SJCRH30 (cell line): ENCODE measurements around the gene IRF2BP2. TPM values are rescaled to one million over a fixed set of nuclear protein-coding genes. Genes with fewer than 3 reads are reported as not detected.
"Not testable (repeated sequence)": the region's sequence is repeated elsewhere in the genome, so short reads cannot be mapped to it uniquely, and the experiment has no call there.

Experiments
- DNase-seq, 2 experiments: peaks; one replicate each; pipeline ENCODE4 v3.0.0-alpha.2; 2015 to 2020
- H3K27ac ChIP-seq: fragments of 250-450 bp; sonication (Bioruptor Pico); 2 replicates; pipeline ENCODE4 v1.5.1; 2020; ENCODE audit warnings: mild to moderate bottlenecking, moderate library complexity
- H3K27me3 ChIP-seq: fragments of 250-450 bp; sonication (Bioruptor Pico); 2 replicates; pipeline ENCODE4 v1.5.1; 2020; ENCODE audit warnings: mild to moderate bottlenecking, moderate library complexity
- H3K36me3 ChIP-seq: fragments of 250-450 bp; sonication (Bioruptor Pico); 2 replicates; pipeline ENCODE4 v1.5.1; 2020; ENCODE audit warnings: mild to moderate bottlenecking, moderate library complexity
- H3K4me1 ChIP-seq: fragments of 250-450 bp; sonication (Bioruptor Pico); 2 replicates; pipeline ENCODE4 v1.5.1; 2020; ENCODE audit warnings: mild to moderate bottlenecking, moderate library complexity
- H3K4me3 ChIP-seq: fragments of 250-450 bp; sonication (Bioruptor Pico); 2 replicates; pipeline ENCODE4 v1.5.1; 2020; ENCODE audit warnings: mild to moderate bottlenecking, moderate library complexity
- H3K9me3 ChIP-seq: fragments of 250-450 bp; sonication (Bioruptor Pico); replicated peaks from 2 replicates; pipeline ENCODE4 v1.5.1; 2020; ENCODE audit warnings: mild to moderate bottlenecking, moderate library complexity
- total RNA-seq: library from RNA; depleted of rRNA; stranded (reverse); fragments of >200 nt; shearing (Covaris generic); gene quantifications from 2 replicates; pipeline ENCODE4 v1.2.3, GENCODE V29; 2014

Gene IRF2BP2
- total RNA-seq, 1 experiment from 2014 or later, result 33.2 TPM

DNA sequence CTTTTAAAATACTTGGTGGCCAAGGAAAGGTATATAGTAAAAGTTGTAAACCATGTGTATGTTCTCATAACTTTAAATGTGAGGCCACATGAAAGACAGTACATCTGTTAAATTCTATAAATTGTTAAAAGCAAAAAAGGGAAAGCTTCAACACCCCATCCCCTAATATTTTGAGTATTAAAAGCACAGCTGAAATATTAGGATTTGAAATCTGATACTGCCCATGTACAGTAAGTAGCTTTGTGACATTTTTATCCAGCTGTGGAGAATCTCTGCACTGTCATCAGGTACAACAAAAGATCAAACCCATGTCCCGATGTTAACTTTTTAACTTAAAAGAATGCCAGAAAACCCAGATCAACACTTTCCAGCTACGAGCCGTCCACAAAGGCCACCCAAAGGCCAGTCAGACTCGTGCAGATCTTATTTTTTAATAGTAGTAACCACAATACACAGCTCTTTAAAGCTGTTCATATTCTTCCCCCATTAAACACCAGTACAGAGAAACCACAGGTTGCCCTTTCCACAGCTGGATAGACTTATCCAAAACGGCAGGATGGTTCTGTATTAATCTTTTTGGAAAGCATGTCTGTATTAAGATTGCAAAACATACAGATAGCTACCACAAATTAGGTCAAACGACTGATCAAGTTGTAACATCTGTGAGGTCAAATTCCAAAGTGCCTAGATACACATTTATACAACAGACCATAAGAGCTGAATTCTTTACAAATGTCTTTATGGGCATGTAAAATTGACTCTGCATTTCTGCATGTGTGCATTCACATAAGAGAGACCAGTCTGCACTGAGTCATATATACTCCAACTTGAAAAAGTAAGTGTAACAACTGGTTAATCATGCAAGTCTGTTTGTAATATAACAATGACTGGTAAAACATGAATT, 5.2 kb downstream of the IRF2BP2 start:
- Histone ChIP-seq H3K9me3 (no peaks in the 10 kb centered on the region), H3K4me1 (peaks cover 28% of the 10 kb centered on the region), H3K27me3 (no peaks in the 10 kb centered on the region), H3K27ac (no peak overlapping the region), H3K4me3 (peak overlapping the region; percentile 79), H3K36me3 (peaks cover 42% of the 10 kb centered on the region)
- DNase-seq, result no peak

DNA sequence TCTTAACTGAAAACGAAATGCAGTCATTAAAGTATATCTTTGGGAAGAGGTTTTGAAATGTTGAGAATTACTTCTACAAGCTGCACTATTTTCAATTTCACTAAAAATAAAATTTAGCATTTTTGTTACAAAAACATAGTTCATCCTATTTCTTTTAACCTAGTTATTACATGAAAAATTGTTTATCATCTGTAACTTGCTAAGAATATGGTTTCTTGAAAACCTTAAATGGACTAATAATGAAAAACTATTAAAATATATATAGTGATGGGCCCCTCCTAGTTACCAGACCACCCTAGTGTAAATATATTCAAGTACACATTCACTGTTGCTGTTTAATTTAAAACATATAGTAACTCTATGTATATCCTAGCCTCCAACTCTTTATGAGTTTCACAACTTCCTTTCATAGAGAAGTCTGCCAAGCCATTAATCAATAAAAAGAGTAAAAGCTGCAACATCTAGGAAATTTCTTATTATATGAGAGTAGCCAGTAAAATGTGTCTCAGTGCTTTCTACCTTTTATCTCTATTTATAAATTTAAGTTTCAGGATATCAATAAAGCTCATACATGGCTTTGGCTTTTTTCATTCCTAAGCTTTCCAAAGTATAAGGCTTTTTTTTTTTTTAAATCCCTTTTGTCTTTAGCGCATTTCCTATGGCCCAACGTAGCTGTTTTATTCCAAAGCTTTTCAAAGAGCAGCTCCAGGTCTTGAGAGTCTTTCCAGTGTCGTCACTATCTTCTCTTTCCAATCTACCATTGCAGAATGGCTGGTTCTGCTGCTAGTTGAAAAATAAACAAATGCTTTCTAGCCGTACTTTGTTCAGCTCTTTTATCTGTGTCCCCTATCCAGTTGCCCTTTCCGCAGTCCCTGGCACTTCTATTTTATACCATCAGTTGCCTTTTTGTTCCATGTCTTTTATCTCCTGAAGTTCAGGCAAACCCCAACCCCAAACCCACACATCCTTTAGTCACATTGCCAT, 6.5 kb downstream of the IRF2BP2 start:
- no peaks in the 10 kb centered on the region for H3K9me3 ChIP-seq
- DNase-seq, result no peak
- H3K4me1 ChIP-seq, result peaks cover 32% of the 10 kb centered on the region
- H3K36me3 ChIP-seq, result peaks cover 42% of the 10 kb centered on the region
- no peak overlapping the region for H3K27ac ChIP-seq
- H3K27me3 ChIP-seq, result no peaks in the 10 kb centered on the region
- no peak overlapping the region for H3K4me3 ChIP-seq

DNA sequence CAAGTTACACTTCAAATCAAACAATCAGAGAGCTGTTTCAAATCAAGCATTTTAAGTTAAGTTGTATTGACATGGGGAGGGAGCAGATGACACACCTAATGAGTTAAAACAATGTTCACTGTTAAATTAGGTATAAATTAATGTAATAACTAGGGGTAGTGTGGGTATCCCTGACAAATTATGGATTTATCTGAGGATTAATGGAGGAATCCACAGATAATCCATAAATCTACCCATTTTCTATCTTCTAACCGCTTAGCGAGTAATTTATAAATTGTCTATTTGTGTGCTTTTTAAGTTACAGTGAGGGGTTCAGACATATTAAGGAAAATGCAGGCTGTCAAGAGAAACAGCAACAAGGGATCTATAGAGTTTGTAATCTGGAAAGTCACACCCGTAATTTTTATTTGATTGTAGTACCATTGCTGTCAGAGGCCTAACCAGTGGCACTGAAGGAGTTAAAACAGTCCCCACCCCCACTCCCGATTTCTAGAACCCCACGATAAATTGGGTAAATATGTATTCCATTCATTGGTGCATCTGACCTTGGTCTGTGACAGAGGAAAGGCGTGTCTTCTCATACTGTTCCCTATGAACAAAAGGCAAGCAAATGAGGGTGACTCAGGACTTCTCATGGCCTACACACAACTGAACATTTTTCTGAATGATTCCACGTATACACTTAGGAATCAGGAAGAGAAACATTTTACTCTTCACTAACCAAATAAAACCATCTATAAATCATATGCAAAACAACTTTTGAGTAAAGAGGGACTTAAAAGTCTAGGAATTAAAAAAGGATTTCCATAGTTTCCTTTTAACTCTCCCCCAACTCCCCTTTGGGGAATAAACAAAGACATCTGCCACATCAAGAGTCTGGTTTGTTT, 7.4 kb downstream of the IRF2BP2 start:
- H3K4me1 ChIP-seq, result peaks cover 32% of the 10 kb centered on the region
- no peak for DNase-seq
- no peak overlapping the region for H3K27ac ChIP-seq
- H3K36me3 ChIP-seq, result peaks cover 36% of the 10 kb centered on the region
- H3K27me3 ChIP-seq, result no peaks in the 10 kb centered on the region
- H3K9me3 ChIP-seq, result no peaks in the 10 kb centered on the region
- no peak overlapping the region for H3K4me3 ChIP-seq

DNA sequence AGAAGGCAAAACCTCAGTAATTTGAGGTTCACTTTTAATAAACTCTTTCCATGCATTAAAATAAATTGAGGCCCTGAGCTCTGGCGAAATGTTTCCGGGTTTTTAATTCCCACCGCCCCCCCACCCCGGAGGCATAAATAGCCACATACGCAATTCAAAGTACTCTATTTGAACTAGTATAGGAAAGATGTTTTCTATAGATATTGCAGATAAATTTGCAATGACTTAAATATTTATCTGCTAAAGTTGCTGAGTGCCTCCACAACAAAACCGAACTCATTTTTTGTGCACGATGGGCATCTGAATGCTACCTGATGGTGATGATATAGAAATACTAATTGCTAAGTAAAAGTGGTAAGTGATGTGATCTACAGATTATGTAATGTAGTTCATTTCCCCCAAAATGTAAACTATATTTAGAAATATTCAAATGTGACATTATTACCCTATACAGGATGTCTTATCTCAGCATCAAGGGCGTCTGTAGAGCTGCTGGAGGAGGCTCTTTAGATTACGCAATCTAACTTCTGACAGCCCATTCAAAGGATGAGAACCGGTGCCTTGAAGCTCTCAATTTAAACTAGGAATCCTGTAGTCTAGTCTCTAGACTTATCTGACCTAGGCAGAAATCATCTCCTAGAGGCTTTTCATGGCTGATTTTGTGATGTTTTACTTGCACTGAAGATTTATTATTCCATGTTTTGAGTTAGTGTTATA, 8.5 kb downstream of the IRF2BP2 start:
- Histone ChIP-seq H3K4me1 (peaks cover 32% of the 10 kb centered on the region), H3K27me3 (no peaks in the 10 kb centered on the region), H3K27ac (no peak overlapping the region), H3K9me3 (no peaks in the 10 kb centered on the region), H3K4me3 (no peak overlapping the region), H3K36me3 (peaks cover 25% of the 10 kb centered on the region)
- no peak for DNase-seq

DNA sequence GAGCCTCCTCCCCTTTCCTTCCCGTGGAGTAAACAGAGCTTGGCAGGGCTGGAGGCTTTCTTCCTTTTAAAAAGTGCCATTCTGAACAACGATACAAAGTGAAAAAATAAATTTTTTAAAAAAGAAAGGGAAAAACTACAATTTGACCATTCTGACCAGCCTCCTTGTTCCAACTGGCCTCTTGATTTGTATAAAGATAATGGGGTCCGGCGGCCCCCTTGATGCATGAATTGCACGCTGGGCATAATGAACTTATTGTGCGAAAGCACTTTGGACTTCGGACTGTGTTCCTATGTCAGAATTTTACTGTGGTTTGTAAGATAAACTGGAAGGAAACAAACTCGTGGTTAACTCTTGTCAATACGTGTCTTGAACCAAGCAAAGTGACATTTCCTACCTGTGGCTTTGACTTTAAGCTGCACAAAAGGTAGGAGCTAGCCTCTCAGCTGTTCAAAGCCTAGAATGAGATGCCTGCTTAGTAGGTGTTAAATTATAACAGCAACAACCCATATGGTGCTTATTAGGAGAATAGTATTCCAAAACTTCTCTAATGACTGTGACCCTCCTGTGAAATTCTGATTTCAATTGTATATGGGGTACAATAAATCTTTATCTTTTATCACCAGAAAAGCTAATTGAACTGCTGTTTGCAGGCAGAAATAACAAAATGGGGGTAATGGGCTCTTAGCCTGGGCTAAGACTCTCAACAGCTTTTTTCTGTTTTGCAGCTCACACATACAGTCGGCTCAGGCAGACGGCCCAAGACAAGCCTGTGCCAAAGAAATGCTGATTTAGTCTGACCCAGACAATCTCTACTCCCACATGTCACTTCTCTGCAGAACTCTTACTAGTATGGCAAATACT, 9.3 kb downstream of the IRF2BP2 start:
- Histone ChIP-seq H3K27me3 (no peaks in the 10 kb centered on the region), H3K27ac (peak overlapping the region; percentile 69), H3K9me3 (no peaks in the 10 kb centered on the region), H3K36me3 (peaks cover 18% of the 10 kb centered on the region), H3K4me3 (peak overlapping the region; percentile 55), H3K4me1 (peaks cover 32% of the 10 kb centered on the region)
- DNase-seq, result no peak

DNA sequence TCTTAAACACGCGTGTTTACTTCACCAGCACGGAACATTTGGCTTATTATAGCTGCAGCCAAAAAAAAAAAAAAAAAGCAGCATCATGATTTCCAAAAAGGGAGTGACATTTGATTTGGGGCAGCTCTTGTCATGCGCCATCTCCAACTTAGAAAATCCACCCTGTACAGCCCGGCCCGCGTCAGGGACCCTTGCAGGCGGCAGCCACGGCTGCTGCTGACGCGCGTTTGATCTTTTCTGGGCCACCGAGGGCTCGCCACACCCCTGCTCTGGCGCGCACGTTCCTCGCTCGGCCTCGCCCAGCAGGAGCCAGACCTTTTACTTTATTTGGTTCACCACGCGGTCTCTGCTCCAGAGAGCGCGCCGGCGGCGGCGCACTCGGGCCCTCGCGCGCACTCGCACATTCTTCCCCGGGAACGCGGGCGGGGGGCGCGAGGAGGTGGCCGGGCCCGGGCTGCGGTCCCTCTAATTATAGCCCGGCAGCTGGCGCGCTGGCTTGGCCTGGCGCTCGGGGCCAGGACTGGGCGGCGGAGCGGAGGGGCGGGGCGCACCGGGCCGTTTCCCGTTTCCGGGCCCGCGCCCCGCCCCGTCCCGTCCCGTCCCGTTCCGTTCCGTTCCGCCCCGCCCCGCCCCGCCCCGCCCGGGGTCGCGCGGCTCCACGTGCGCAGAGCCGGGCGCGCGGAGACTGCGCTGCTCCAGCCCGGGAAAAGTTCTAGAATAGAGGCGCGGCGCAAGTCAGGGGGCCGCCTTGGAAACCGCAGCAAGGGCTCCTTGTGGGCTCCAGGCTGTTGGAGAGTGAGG, 10.2 kb downstream of the IRF2BP2 start:
- Histone ChIP-seq H3K4me1 (peaks cover 27% of the 10 kb centered on the region), H3K9me3 (no peaks in the 10 kb centered on the region)
- DNase-seq, result peak; percentile 89 to 91

DNA sequence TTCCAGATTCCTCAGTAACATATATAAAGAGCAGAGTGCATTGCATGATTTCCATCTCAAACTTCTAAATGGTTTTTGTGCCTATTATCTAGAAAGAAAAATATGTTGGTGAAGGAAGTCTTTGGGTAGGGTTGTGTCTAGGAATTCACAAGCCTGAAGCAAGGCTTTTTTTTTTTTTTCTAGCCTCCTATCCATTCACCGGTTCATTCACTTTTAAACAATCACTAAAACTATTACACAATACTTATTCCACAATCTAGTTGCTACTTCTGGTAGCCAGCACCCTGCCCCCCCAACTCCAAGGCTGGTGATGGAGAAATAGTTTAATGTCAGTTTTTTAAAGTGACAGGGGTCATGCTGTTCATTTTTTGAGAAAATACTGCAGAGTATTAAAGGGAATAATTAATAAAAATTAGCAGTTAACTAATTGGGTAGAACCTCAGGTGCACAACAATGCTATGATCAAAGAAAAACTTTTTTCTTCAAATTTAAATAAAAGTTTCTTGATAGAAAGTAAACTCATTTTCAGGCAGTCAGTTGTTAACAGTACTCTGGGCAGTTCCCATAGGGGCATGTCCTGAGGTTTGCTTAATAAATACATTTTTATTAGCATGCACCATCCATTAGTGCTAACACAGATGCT, 10.9 kb downstream of the IRF2BP2 start:
- Histone ChIP-seq H3K27me3 (no peaks in the 10 kb centered on the region), H3K4me1 (peaks cover 22% of the 10 kb centered on the region; the same call in 1 of the 2 replicates), H3K36me3 (peaks cover 8% of the 10 kb centered on the region; the same call in 1 of the 2 replicates), H3K4me3 (peak overlapping the region; percentile 55), H3K27ac (peak overlapping the region; percentile 69), H3K9me3 (no peaks in the 10 kb centered on the region)
- no peak for DNase-seq

More for the DNA sequence above, 10.2 kb downstream of the IRF2BP2 start:
- Histone ChIP-seq H3K27me3 (no peaks in the 10 kb centered on the region), H3K27ac (peak overlapping the region; percentile 69), H3K36me3 (peaks cover 12% of the 10 kb centered on the region; the same call in 1 of the 2 replicates), H3K4me3 (peak overlapping the region; percentile 55)

DNA sequence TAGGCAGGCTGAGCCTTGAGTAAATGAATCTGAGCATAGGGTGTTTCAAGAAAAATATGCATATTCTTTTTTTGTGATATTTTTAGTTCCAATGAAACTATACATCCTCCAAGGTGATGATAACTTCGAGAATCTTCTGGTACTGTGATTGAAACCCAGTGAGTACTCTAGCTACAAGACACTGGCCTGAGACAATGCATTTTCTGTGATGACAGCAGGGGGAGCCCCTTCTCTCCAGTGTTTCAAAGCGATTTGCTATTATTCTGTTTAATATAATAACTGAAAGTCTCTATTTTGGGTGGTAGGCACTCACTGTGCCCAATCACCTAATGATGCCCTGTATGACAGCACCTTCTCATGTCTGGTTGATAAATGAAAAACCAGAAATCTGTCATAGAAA, 12.1 kb downstream of the IRF2BP2 start:
- no peaks in the 10 kb centered on the region for H3K9me3 ChIP-seq
- DNase-seq, result peak in 1 of 2 experiments; percentile 73
- no peaks in the 10 kb centered on the region for H3K27me3 ChIP-seq
- peaks cover 6% of the 10 kb centered on the region; the same call in 1 of the 2 replicates for H3K36me3 ChIP-seq
- no peak overlapping the region for H3K4me3 ChIP-seq
- H3K27ac ChIP-seq, result no peak overlapping the region
- peaks cover 11% of the 10 kb centered on the region; the same call in 1 of the 2 replicates for H3K4me1 ChIP-seq

DNA sequence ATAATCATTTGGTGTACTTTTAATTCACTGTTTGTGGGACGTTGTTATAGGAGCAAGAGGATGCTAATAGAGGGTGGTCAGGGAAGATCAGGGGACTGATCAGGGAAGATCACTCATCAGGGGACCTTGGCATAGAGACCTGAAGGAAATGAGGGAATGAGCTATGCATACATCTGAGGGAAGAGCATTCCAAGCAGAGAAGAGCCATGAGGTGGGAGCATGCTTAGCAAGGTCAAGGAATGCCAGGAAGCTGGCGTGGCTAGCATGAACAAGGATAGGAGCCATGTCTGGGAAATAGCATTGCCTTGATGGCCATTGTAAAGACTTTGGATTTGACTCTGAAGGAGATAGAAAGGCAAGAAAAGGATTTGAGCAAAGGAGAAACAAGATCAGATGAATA, 14.1 kb downstream of the IRF2BP2 start:
- Histone ChIP-seq H3K9me3 (no peaks in the 10 kb centered on the region), H3K36me3 (no peaks in the 10 kb centered on the region), H3K4me1 (peaks cover 6% of the 10 kb centered on the region; the same call in 1 of the 2 replicates), H3K27ac (no peak overlapping the region), H3K27me3 (no peaks in the 10 kb centered on the region), H3K4me3 (no peak overlapping the region)
- DNase-seq, result no peak

DNA sequence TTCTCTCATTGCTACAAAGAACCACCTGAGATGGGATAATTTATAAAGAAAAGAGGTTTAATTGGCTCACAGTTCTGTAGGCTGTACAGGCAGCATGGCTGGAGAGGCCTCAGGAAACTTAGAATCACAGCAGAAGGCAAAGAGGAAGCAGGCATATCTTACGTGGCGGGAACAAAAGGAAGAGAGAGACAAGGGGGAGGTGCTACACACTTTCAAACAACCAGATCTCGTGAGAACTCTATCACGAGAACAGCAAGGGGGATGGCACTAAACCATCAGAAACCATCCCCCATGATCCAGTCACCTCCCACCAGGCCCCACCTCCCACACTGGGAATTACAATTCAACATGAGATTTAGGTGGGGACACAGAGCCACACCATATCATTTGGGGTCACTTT, 15.4 kb downstream of the IRF2BP2 start:
- not testable (repeated sequence) for H3K9me3 ChIP-seq, H3K27ac ChIP-seq, DNase-seq, H3K36me3 ChIP-seq, H3K4me1 ChIP-seq, H3K27me3 ChIP-seq, H3K4me3 ChIP-seq

DNA sequence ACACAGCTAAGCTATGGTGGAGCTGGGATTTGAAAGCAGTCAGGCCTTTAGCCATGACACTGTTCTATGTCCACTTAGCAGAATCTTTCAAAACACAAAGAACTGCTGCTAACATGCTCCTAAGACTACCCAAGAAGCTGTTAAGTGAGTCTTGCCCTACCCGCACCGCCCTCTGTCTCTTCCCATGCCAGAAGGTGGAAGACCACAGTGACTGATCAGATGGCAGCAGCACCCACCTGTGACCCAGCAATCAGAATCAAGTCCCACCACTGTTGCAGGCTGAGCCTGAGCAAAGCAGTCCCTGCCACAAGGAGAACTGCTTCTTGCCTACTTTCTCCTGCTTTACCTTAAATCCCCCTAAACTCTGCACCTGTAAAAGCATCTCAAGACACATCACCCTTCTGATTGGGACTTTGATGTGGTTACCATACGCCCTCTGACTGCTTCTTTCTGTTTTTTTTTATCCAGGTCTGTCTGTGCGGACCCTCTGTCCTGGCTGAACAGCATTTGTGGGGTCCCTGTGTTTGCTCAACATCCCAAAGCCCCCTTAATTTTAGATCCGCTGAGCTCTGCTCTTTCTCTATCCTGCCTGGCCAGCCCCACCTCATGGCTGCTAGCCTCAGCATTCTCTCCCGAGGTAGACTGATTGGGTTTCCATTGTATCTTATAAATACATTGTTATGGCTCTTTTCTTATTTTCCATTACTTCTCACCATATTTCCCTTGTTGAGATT, 16.0 kb downstream of the IRF2BP2 start:
- no peak overlapping the region for H3K4me3 ChIP-seq
- no peaks in the 10 kb centered on the region for H3K9me3 ChIP-seq
- H3K36me3 ChIP-seq, result no peaks in the 10 kb centered on the region
- DNase-seq, result peak; percentile 50 to 67
- no peaks in the 10 kb centered on the region for H3K27me3 ChIP-seq
- H3K27ac ChIP-seq, result no peak overlapping the region
- peaks cover 7% of the 10 kb centered on the region; the same call in 1 of the 2 replicates for H3K4me1 ChIP-seq
